Sciatic nerve (tissue), 2 donors: ENCODE results near the gene IL4. TPM values are rescaled to one million over a fixed set of nuclear protein-coding genes. Genes with fewer than 3 reads are reported as not detected.
"Not testable (repeated sequence)": the region's sequence is repeated elsewhere in the genome, so short reads cannot be mapped to it uniquely, and the experiment has no call there.

ENCODE experiments used
- ATAC-seq: fragments of 200-7000 bp; cut with Tn5 transposase; one replicate; pipeline ENCODE4 v1.9.1; 2020; ENCODE audit warnings: mild to moderate bottlenecking, moderate library complexity
- DNase-seq: peaks from one replicate; pipeline ENCODE4 v3.0.0-alpha.2; 2020; ENCODE audit warnings: low spot score
- intact Hi-C: fragments of 100-400 bp; cut with DNase I; formaldehyde crosslinking; loops from one replicate; pipeline ENCODE4 v1.14.2; 2022
- total RNA-seq: library from RNA; stranded (reverse); fragmentation: NEBNext Ultra II Directional; extraction: Animal tissue kit (Norgen Biotek cat#: 25700); gene quantifications from one replicate; pipeline ENCODE4 v1.2.1, GENCODE V29; 2021
- donor health status: DM: no; HTN: no; CAD: no.
- donor health status: DM: no; HTN: no; CAD: no.

IL4 gene
- total RNA-seq = not detected

DNA sequence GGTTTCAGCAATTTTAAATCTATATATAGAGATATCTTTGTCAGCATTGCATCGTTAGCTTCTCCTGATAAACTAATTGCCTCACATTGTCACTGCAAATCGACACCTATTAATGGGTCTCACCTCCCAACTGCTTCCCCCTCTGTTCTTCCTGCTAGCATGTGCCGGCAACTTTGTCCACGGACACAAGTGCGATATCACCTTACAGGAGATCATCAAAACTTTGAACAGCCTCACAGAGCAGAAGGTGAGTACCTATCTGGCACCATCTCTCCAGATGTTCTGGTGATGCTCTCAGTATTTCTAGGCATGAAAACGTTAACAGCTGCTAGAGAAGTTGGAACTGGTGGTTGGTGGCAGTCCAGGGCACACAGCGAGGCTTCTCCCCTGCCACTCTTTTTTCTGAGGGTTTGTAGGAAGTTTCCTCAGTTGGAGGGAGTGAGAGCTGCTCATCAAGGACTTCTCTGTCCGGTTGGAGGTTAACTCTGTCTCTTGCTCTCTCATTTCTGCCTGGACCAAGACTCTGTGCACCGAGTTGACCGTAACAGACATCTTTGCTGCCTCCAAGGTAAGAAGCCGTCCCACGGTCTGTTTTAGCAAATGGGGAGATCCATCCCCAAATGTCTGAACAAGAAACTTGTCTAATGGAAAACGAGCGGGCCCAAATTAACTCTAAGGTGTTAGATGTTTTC, at the start of gene IL4:
TSS of gene IL4 (plus strand) at position 51 of the 692 bp plus-strand sequence. CDS start at position 113, 62 bp downstream.
- DNase-seq = no peak
- no peak for ATAC-seq
- intact Hi-C loops = no loop called here

DNA sequence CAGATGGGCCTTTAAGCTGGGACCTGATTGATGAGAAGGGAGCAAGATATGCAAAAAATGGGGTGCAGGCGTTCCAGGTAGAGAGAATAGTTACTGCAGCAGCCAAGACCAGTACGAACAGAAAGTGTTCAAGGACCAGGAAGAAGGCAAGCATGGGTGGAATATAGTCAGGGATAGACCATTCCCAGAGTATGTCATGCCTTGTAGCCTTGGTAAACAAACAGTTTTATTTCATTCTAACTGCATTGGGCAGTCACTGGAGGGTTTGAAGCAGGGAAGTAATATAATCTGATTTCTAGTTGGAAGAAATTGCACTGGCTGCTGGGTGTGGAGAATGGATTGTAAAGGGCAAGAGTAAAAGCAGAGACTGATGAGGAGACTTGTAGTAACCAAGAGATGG, 46.3 kb upstream of the IL4 start:
- intact Hi-C loops = no loop called here
- ATAC-seq (no peak), DNase-seq (no peak)

DNA sequence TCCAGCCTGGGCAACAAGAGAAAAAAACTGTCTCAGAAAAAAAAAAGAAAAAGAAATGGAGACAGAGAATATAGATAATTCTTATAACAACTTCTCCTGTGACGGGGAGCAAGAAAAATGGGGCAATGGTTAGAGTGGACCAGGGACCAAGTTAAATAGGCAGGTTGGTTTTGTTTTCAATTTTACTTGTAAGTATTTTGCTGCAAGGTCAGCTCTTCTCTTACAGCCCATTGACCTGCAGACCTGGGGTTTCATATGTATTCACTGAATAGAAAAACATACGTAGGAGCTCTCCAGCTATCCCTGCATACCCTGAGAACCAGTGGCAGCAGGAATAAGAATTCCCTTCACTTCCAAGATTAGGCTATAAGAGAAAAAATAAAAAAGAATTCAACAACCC, 45.0 kb upstream of the IL4 start:
- DNase-seq (no peak), ATAC-seq (no peak)
- intact Hi-C loops = no loop called here

DNA sequence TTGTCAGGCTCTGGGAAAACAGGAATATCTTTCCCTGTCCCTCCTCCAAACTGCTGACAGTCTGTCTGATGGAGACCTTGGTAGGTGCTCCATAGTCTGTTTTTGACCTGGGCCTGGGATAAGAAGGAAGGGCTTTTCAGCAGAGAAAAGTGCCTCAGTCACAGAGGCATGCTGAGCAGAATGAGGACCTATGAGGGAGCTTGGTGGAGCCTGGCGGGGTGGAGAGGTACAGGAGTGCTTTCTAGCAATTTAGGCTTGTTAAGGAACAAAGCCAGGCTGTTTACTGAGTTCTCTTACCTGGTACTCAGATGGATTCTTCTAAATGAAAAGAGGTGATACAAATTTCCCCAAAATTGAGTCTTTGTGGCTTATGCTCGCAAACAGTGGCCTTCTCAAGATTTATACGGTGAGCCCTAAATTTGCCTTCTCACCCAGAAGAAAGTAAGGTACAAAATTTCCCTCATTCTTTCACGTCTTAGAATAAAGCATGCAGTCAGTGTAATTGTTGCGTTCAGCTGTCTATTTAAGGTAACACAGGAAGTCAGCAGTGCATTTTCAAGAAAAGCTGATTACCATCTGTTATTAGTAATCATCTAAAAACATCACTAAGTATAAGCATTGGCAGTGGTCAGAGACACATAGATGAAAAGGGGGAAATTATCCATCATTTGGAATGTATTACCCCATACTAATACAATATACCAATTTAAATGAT, 44.4 kb upstream of the IL4 start:
- ATAC-seq (no peak), DNase-seq (no peak)
- intact Hi-C loops = no loop called here

DNA sequence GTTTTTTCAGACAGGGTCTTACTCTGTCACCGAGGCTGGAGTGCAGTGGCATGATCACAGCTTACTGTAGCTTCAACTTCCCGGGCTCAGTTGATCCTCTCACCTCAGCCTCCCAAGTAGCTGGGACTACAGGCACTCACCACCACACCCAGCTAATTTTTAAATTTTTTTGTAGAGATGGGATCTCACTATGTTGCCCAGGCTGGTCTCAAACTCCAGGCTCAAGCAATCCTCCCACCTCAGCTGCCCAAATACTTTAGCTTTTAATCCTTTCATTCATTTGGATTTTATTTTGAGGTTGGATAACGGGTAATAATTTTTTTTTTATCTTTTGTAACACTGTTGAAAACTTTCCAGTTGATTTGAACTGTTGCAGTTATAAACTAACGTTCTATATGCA, 40.2 kb upstream of the IL4 start:
- ATAC-seq, DNase-seq, intact Hi-C loops: not testable (repeated sequence)

DNA sequence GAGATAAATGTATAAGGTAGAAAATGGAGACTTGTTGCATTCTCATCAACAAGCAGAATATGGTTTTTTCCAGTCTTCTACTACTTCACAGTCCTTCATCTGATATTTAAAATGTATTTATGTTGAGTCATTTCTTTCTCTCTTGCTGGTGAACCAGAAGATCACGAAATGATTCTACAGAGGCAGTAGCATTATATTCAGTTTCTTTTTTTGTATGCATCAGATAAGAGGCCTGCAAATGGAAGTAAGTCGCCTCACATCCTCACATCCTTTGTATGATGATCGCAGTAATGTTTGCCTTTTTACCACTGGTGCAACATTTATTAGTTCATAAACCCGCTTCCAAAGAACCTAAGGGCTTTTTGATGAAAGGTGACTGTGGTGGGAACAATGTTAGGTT, 37.9 kb upstream of the IL4 start:
- intact Hi-C loops = no loop called here
- no peak for DNase-seq
- no peak for ATAC-seq

DNA sequence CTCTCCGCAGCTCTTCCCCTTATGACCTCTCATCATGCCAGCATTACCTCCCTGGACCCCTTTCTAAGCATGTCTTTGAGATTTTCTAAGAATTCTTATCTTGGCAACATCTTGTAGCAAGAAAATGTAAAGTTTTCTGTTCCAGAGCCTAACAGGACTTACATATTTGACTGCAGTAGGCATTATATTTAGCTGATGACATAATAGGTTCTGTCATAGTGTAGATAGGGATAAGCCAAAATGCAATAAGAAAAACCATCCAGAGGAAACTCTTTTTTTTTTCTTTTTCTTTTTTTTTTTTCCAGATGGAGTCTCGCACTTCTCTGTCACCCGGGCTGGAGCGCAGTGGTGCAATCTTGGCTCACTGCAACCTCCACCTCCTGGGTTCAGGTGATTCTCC, 36.5 kb upstream of the IL4 start:
- intact Hi-C loops = no loop called here
- DNase-seq (no peak), ATAC-seq (no peak)

DNA sequence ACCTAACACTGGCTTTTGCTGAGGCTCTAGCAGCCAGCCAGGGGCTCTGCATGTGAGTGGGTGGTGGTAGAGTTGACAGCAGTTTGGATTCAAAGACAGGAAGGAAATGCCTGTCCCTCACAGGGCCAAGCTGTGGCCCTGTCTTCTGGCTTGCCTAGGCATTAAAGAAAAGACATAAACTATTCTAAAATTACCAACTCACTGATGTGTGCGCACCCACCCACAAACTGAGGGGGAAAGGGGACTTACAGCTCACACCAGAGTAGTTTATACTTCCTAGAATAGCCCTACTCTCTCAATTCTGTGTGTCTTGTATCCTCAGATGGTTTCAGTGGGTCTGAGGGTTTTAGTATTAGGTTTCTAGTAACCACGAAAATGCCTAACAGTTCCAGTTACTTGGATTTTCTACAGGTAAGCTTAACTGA, 34.1 kb upstream of the IL4 start:
- intact Hi-C loops = no loop called here
- no peak for ATAC-seq
- DNase-seq = no peak

DNA sequence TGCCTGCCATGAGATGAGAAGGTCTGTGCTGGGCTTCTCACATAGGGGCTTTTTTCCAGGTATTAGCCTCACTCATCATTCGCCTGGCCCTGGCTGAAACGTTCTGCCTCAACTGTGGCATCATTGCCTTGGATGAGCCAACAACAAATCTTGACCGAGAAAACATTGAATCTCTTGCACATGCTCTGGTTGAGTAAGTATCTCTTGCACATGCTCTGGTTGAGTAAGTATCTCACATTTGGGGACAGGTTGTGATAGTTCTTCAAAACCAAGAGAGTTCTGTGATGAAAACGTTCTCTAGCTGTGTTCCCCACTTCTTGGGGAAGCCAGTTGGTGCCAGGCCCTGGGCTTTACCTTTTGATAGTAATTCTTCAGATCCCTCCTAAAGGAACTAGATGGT, 33.2 kb upstream of the IL4 start:
- DNase-seq (no peak), ATAC-seq (no peak)
- intact Hi-C loops = no loop called here

DNA sequence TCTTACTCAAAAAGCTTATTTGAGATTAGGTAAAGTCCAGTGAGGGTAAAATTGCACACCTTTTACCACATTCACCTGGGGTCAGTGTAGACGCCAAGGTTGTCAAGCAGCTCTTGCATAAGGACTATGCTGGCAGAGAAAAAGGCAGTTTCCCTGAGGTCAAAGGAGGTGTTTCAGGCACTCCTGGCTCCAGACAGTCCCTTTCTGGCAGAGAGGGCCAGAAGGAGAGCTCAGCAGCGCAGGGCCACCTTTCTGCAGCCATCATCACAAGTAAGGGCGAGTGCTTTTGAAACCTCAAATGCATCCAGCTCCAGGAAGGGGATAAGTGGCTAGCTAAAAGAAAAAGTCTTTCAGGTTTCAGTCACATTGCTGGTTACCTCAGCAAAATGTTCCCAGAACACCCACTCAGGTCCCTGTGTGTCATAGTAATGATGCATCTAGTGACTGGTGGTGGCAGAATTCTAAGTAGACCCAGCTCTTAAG, 32.5 kb upstream of the IL4 start:
- ATAC-seq (no peak), DNase-seq (no peak)
- intact Hi-C loops = no loop called here

DNA sequence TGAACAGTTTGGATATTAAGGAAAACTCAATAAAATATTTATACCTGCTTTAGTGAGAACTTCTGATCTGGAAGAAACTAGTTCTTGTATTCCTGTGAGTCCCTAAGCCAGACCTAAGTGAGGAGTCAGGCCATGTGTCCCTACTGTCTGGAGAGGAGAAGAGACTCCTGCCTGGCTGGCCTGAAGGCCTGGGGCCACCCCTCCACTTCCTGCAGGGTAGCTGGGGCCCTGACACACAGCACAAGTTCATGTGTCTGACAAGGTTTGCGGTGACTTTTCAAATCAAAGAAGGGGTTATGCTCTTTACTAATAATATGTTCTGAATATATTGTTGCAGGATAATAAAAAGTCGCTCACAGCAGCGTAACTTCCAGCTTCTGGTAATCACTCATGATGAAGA, 31.9 kb upstream of the IL4 start:
- no peak for ATAC-seq
- no peak for DNase-seq
- intact Hi-C loops = no loop called here

DNA sequence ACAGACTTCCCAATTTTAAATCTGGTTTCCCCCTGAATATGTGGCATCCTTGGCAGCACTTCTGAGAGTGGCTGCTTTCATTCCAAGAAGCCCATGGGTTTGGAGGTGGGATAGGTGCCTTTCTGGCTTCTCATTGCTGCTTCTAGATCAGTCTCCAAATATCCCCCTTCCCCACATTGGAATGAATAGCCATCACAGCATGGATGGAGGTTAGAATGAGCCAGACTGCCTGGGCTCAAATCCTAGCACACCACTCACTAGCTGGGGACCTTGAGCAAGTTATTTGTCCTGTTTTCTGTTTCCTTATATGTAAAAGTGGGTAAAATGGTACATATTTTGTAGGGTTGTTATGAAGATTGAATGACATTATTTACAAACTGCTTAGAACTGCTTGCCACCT, 29.6 kb upstream of the IL4 start:
- ATAC-seq = no peak
- no peak for DNase-seq
- intact Hi-C loops = no loop called here

DNA sequence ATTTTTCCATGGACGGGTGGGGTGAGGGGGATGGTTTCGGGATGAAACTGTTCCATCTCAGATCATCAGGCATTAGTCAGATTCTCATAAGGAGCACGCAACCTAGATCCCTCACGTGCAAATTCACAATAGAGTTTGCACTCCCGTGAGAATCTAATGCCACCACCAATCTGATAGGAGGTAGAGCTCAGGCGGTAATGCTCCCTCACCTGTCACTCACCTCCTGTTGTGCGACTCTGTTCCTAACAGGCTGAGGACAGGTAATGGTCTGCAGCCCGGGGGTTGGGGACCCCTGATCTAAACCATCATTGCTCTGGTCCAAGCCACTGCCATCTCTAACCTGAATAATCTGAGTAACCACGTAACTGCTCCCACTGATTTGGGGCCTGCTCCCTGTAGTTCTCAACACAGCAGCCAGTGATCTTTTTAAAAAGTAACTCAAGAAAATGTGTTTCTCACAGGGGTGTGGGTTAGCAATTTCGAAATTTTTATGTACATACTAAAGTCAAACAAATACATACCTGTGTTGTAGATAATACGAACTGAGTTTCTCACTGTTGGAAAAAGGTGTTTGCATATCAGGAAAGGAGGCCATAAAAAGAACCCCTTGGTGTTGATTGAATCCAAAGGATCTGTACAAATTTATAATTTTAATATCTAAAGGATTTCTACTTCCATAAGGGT, 27.1 kb upstream of the IL4 start:
- ATAC-seq = no peak
- no peak for DNase-seq
- intact Hi-C loops = no loop called here

DNA sequence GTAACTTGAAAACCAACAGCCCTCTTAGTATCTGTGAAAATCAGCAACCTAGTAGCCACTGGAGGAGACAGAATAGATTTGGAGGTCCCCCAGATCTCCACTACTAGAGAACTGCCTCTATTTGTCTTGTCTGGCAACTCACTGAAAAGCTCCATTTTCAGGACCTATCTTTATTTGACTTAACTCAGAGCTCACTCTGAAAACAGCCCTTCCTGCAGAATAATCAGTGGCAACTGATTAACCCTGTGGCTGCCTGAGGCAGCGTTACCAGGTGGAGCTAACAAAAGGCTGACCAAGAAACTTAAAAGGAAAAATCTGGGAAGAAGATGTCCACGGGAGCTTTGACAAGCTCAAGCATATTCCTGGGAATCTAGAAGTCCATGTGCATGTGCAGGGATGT, 26.3 kb upstream of the IL4 start:
- DNase-seq (no peak), ATAC-seq (no peak)
- intact Hi-C loops = no loop called here

DNA sequence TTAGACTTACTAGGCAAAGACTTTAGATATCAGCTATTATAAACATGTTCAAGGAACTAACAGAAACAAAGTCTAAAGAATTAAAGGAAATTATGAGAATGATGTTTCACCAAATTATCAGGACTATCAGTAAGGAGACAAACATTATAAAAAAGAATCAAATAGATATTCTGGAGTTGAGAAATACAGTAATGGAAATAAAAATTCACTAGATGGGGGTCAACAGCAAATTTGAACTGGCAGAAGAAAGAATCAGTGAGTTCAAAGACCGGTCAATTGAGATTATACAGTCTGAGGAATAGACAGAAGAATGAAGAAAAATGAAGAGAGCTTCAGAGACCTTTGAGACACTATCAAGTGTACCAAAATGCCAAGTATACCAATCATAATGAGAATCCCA, 25.4 kb upstream of the IL4 start:
- DNase-seq (no peak), ATAC-seq (no peak)
- intact Hi-C loops = no loop called here

DNA sequence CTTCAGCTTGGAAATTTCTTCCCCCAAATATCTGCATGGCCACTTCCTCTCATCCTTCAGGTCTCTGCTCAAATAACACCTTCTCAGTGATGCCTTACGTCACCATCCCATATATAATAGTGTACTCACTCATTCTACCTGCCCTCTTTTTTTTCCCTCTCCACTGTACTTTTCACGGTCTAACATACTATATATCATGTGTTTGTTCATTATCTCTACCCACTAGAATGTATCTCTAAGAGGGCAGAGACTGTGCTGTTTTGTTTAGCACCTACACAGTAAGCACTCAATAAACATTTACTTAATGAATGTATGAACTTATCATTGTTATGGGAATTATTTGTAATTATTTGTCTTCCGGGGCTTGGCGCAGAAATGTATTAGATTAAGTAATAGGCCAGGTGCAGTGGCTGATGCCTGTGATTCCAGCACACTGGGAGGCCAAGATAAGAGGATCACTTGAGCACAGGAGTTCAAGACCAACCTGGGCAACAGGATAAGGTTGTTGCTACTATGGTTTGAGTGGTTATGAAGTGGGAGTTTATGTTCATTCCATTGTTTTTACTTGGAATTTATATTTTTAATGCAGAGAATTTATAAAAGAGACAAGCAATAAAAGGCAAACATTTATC, 21.8 kb upstream of the IL4 start:
- intact Hi-C loops = no loop called here
- no peak for ATAC-seq
- DNase-seq = no peak

DNA sequence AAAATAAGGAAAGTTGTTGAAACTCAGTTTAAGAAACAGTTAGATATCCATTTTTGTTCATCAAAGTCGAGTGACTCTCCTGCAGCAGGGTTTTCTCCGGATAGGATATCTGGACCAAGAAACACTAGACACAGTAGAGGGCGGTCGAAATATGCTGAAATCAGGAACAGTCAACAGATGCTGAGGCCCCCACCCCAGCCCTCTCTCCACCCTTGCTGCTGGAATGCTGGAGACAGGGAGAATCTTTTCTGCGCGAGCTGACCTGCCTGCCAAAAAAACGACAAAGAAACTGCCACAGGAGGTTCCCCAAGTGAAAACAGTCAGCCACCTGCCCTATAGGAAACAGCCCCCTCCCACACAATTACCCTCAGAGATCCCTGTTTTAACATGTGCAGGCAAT, 20.1 kb upstream of the IL4 start:
- DNase-seq (no peak), ATAC-seq (no peak)
- intact Hi-C loops = no loop called here

DNA sequence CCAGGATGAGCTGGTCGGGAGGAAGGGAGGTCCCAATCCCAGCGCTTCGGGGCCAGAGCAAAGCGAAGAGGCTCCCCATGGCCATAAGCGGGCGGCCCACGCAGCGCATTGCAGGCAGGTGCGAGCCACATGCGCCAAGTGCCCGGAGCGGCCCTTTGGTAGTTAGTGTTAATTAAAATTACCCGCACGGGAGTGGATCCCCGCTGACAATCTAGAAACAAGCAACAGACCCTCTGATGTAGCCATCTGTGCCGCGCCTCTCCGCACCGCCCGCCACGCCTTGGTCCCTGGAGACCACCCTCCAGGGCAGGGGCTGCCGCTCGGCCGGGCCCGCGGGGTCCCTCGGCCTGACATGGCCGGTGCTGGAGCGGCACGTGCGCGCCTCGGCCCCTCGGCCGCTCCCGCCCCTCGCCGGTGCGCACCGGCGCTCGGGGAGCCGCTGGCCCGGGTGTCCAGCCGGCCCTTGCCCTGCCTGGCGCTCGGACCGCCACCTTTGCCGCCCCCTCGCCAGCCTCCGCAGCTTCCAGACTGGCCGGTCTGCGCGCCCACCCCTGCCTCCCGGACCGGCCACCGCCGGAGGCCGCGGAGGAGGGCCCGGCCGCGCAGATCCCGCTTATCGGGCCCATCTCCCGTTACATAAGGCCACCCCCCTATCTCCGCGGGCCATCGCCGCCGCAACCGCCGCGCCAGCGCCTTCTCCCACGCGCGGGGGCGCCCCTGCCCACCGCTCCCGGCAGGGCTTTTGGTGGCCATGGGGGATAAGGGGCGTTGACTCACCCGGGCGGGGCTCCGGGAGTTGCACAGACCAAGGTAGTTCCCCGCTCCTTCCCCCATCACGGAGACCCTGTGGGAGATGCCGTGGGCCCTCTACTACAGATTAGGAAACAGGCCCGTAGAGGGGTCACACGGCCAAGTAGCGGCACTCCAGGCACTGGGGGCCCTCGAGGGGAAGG, 17.7 kb upstream of the IL4 start:
- ATAC-seq = peak; percentile 44
- no peak for DNase-seq
- intact Hi-C loops = no loop called here
